ENCODE results near the gene NOS2.
"Not testable (repeated sequence)": the region's sequence is repeated elsewhere in the genome, so short reads cannot be mapped to it uniquely, and the experiment has no call there.

The NOS2 gene

GRCh38 chr17:27756467-27757371 is 43.6 kb downstream of the NOS2 start:
- DNase-seq (ENCODE audit: low read depth in 2 of 3, low spot score in 1 of 3): peak; percentile 32 to 58 (median 45)

GRCh38 chr17:27755706-27756466 is 44.4 kb downstream of the NOS2 start:
- DNase-seq (ENCODE audit: low read depth in 2 of 3, low spot score in 1 of 3): no peak

DNA sequence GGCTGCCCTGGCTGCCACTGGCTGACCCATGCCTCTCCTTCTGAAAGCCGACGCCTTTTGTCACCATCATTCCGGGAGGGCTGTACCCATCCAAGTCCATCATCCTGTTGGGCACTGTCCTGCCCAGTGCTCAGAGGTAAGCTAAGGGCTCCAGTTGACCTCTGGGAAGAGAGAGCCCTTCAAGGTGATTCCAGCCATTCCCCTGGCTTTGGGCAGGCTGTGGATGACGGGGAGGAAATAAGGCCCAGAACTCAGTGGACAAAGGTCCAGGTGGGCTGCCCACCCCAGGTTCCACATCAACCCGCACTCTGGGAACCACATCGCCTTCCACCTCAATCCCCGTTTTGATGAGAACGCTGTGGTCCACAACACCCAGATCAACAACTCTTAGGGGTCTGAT is 45.8 kb downstream of the NOS2 start:
- DNase-seq (ENCODE audit: low read depth in 2 of 3, low spot score in 1 of 3): no peak

- DNase-seq (ENCODE audit: low read depth in 2 of 3, low spot score in 1 of 3): not testable (repeated sequence)
These were observed 46.6 kb downstream of the NOS2 start for GRCh38 chr17:27753726-27754125.

DNA sequence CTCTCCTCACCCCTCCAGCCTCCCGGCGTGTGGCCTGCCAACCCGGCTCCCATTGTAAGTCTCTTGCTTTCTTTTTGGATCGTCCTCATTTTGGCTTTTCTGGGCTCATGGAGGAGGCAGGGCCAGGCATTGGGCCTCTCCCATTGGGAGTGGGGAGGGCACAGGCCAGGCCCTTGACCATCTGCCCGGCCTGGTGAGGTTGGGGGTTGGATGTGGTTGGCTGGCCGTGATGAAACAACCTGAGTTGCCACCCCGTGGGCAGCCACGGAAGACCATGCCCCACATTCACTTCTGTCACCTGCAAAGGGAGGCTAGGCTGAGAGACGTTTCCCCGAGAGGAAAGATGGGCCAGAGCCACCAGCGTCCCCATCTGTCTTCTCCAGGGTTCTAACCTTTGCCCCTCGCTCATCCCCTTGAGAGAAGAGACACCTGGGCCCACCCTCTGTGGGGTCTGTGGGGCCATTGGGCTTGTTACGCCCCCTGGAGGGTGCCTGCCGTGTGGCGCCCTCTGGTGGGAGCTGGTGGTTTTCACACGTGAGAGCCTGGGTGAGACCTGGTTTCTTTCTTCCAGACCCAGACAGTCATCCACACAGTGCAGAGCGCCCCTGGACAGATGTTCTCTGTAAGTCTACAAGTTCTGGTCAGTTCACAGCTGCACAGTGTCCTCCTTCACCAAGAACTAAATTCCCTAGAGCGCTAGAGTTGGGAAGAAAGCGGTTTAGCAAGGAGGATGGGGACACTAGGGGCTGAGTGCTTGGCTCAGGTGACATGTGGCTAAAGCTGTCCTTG is 47.3 kb downstream of the NOS2 start:
- DNase-seq (ENCODE audit: low read depth in 2 of 3, low spot score in 1 of 3): not testable (repeated sequence)

- no peak for DNase-seq (ENCODE audit: low read depth in 2 of 3, low spot score in 1 of 3)
These were observed 48.5 kb downstream of the NOS2 start for GRCh38 chr17:27751622-27752490.

DNA sequence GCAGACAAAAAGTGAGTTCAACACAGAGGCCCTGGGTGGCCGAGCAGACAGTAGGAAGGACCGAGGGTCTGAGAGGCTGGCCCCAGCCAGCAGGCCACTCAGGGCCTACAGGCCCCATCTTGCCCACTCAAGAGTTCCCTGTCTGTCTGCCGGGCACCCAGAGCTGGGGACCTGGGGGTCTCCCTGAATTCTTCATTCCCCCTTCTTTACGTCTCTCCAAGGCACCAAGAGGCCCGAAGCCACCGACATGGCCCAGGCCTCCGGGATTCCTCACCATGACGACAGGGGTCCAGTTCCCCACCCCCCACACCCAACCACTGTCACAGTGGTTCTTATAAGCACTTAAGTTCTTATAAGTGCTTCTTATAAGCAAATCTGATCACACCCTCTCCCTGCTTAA is 49.2 kb downstream of the NOS2 start:
- DNase-seq (ENCODE audit: low read depth in 2 of 3, low spot score in 1 of 3): no peak

DNA sequence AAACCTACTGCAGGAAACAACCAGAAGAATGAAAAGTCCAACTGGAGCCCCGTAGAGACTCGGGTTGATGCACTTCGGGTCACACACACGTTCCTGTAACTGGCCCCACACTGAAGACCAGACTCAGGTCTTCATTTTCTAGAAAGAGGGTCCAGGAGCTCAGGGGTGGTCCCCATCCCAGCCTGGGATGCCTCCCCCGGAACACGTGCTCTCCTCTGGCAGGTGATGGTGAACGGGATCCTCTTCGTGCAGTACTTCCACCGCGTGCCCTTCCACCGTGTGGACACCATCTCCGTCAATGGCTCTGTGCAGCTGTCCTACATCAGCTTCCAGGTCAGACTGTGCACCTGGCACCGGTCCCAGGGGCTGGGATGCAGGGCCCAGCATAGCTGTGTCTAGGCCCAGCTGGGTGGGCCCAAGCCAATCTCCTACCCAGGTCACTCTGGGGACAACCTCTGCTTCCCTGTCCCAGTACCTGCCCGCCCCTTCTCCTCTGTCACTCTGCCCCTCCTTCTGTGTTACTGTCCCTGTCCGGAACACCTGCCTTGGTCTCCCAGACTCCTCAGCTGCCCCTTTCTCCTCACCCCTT is 50.7 kb downstream of the NOS2 start:
- DNase-seq (ENCODE audit: low read depth in 2 of 3, low spot score in 1 of 3): not testable (repeated sequence)

- DNase-seq (ENCODE audit: low read depth in 2 of 3, low spot score in 1 of 3): no peak
These were observed 51.9 kb downstream of the NOS2 start for GRCh38 chr17:27748360-27748825.

- no peak for DNase-seq (ENCODE audit: low read depth in 2 of 3, low spot score in 1 of 3)
These were observed 52.6 kb downstream of the NOS2 start for GRCh38 chr17:27747462-27748359.

DNA sequence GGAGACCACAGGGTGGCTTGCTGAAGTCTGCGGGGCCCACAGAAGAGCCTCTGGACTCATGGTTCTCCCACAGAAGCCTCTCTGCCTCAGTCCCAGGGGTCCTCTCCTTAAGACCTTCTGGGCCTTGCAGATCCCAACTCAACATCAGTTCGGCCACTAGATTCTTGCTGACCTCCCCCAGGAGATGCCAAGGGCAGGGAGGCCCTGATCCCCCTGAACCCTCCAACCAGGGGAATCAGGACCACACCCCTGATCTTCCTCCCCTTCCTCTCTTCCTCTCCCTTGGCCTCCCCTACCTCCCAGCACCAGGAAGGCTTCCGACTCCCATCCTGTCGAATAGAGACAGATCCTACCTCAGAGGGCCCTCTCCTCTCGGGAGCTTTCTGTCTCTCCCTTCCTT is 53.4 kb downstream of the NOS2 start:
- no peak for DNase-seq (ENCODE audit: low read depth in 2 of 3, low spot score in 1 of 3)

- not testable (repeated sequence) for DNase-seq (ENCODE audit: low read depth in 2 of 3, low spot score in 1 of 3)
These were observed 54.0 kb downstream of the NOS2 start for GRCh38 chr17:27746320-27746719.

DNA sequence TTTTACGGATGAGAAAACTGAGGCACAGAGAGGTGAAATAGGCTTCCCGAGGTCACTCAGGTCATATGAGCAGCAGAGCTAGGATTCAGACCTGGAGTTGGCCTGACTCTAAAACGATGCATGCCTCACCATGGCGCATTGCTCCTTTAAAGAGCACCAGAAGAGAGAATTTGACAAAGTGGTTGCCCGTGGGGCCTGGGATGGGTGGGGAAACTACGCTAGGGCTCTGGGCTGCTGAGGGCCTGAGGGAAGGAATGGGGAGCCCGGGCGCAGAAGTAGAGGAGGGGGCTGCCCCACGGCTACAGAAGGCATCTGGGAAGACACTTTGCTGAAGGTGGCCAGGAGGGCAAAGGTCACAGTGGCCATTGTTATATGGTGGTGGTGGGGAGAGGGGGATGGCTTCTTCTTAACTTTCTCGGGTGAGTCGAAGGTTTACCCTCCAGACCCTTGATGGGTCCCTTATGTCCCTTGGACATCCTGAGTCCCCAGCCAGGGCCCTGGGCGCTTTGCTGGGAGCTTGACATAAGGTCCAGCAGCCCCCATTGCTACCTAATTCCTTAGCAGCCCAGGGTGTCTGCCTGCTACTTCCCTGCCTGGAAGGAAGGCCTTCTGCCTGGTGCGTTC is 55.0 kb downstream of the NOS2 start:
- not testable (repeated sequence) for DNase-seq (ENCODE audit: low read depth in 2 of 3, low spot score in 1 of 3)

- no peak for DNase-seq (ENCODE audit: low read depth in 2 of 3, low spot score in 1 of 3)
These were observed 56.9 kb downstream of the NOS2 start for GRCh38 chr17:27743281-27743885.

- no peak for DNase-seq (ENCODE audit: low read depth in 2 of 3, low spot score in 1 of 3)
These were observed 58.3 kb downstream of the NOS2 start for GRCh38 chr17:27741971-27742575.

- DNase-seq (ENCODE audit: low read depth in 2 of 3, low spot score in 1 of 3): no peak
These were observed 58.9 kb downstream of the NOS2 start for GRCh38 chr17:27741361-27741861.

DNA sequence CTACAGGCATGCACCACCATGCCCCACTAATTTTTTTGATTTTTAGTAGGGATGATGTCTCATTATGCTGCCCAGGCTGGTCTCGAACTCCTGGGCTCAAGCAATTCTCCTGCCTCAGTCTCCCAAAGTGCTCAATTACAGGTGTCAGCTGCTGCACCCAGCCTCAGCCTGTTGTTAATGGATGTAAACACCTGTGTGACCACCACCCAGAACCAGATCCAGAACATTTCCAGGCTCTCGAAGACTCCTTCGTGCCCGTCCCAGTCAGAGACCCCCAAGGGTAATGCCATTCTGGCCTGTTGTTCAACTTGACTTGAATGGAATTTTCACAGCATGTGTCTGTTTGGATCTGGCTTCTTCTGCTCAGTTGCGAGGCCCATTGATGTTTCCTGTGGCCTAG is 59.8 kb downstream of the NOS2 start:
- not testable (repeated sequence) for DNase-seq (ENCODE audit: low read depth in 2 of 3, low spot score in 1 of 3)
